Measurements from ENCODE around the gene CCL17.
"Not testable (repeated sequence)": the region's sequence is repeated elsewhere in the genome, so short reads cannot be mapped to it uniquely, and the experiment has no call there.

CCL17 gene

DNA sequence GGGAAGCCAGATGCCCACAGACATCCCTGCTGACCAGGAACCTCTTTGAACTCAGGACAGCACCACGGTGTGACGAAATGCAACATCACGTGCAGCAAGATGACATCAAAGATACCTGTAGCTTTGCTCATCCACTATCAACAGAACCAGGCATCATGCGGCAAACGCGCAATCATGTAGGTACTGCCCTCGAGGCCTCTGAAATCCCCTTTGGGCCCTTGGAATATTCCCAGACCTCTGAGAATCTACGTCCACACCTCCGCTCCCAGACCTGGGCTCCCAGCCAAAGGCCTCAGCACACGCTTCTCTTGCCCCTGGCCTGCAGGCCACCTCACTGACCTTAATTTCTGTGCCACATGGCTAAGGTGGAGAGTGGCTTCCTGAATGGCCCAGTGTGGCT, 25.0 kb upstream of the CCL17 start:
- no peak for DNase-seq

- DNase-seq = no peak
Measured at GRCh38 chr16:57380671-57381462, 23.7 kb upstream of the CCL17 start.

DNA sequence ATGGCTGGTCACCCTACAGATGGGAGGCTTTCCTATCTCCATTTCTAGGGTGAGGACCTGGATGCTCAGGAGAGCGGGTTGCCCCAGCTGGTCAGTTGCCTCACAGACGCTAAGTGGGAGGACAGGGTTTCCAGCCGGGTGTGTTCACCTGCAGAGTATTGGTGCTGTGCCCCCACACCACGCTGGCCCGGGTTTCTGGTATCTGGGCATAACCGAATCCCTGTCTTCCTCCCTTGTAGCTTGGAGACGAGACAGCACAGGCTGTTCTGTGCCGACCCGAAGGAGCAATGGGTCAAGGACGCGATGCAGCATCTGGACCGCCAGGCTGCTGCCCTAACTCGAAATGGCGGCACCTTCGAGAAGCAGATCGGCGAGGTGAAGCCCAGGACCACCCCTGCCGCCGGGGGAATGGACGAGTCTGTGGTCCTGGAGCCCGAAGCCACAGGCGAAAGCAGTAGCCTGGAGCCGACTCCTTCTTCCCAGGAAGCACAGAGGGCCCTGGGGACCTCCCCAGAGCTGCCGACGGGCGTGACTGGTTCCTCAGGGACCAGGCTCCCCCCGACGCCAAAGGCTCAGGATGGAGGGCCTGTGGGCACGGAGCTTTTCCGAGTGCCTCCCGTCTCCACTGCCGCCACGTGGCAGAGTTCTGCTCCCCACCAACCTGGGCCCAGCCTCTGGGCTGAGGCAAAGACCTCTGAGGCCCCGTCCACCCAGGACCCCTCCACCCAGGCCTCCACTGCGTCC, 22.6 kb upstream of the CCL17 start:
- no peak for DNase-seq

DNA sequence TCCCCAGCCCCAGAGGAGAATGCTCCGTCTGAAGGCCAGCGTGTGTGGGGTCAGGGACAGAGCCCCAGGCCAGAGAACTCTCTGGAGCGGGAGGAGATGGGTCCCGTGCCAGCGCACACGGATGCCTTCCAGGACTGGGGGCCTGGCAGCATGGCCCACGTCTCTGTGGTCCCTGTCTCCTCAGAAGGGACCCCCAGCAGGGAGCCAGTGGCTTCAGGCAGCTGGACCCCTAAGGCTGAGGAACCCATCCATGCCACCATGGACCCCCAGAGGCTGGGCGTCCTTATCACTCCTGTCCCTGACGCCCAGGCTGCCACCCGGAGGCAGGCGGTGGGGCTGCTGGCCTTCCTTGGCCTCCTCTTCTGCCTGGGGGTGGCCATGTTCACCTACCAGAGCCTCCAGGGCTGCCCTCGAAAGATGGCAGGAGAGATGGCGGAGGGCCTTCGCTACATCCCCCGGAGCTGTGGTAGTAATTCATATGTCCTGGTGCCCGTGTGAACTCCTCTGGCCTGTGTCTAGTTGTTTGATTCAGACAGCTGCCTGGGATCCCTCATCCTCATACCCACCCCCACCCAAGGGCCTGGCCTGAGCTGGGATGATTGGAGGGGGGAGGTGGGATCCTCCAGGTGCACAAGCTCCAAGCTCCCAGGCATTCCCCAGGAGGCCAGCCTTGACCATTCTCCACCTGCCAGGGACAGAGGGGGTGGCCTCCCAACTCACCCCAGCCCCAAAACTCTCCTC, 21.9 kb upstream of the CCL17 start:
- DNase-seq = no peak

- DNase-seq = no peak
Measured at GRCh38 chr16:57383276-57384247, 21.0 kb upstream of the CCL17 start.

DNA sequence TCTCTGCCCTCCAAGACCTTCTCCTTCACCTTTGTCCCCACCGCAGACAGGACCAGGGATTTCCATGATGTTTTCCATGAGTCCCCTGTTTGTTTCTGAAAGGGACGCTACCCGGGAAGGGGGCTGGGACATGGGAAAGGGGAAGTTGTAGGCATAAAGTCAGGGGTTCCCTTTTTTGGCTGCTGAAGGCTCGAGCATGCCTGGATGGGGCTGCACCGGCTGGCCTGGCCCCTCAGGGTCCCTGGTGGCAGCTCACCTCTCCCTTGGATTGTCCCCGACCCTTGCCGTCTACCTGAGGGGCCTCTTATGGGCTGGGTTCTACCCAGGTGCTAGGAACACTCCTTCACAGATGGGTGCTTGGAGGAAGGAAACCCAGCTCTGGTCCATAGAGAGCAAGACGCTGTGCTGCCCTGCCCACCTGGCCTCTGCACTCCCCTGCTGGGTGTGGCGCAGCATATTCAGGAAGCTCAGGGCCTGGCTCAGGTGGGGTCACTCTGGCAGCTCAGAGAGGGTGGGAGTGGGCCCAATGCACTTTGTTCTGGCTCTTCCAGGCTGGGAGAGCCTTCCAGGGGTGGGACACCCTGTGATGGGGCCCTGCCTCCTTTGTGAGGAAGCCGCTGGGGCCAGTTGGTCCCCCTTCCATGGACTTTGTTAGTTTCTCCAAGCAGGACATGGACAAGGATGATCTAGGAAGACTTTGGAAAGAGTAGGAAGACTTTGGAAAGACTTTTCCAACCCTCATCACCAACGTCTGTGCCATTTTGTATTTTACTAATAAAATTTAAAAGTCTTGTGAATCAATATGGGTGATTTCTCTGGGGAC, 20.1 kb upstream of the CCL17 start:
- DNase-seq = no peak

DNA sequence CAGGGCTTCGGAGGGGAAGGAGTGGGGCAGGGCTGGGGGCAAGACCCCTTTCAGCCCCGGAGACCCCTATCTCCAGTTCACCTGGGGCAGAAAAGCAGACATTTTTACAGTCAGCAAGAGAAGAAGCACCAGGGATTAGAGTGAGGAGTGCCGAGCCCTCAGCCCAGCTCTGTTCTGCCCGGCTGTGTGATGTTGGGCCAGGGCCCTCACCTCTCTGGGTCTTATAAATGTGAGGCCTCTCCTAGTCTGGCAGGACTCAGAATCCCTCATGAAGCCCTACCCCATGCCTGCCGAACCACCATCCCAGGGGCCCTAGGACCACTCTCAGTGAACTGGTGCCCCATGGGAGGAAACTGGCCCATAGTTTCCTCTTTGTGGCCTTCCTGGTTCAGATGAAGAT, 19.5 kb upstream of the CCL17 start:
- DNase-seq = no peak

GRCh38 chr16:57386381-57386951, 18.1 kb upstream of the CCL17 start:
- DNase-seq = no peak

- DNase-seq = no peak
Measured at GRCh38 chr16:57387598-57388354, 16.8 kb upstream of the CCL17 start.

GRCh38 chr16:57388359-57389086, 16.0 kb upstream of the CCL17 start:
- DNase-seq = no peak

DNA sequence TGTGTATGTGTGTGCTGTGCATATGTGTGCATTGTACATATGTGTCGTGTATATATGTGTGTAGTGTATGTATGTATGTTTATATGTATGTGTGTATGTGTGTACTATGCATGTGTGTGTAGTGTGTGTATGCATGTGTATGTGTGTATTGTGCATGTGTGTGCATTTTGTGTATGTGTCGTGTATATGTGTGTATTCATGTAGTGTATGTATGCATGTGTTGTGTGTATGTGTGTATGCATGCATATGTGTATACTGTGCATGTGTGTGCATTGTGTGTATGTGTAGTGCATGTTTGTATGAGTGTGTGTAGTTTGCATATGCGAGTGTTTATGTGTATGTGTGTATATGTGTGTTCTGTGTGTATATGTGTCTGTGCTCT, 15.5 kb upstream of the CCL17 start:
- no peak for DNase-seq

GRCh38 chr16:57390636-57391295, 13.8 kb upstream of the CCL17 start:
- no peak for DNase-seq

DNA sequence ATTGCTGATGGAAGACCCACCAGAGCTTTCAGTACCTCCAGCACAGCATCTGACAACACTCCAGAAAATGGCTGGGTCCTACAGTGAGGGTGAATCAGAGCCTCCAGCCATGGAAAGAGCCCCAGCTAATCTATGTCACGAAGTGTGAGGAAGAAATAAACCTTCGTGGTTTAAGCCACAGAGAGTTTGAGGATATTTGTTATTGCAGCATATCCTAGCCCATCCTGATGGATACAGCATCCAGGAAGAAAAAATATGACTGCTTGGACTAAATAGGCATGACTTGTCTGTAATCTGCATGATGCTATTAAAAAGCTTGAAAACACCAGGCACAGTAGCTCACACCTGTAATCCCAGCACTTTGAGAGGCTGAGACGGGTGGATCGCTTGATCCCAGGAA, 13.3 kb upstream of the CCL17 start:
- DNase-seq = no peak

- no peak for DNase-seq
Measured at GRCh38 chr16:57391708-57392107, 12.9 kb upstream of the CCL17 start.

- DNase-seq = no peak
Measured at GRCh38 chr16:57392694-57393093, 11.9 kb upstream of the CCL17 start.

GRCh38 chr16:57394444-57394843, 10.1 kb upstream of the CCL17 start:
- DNase-seq = peak; percentile 43

DNA sequence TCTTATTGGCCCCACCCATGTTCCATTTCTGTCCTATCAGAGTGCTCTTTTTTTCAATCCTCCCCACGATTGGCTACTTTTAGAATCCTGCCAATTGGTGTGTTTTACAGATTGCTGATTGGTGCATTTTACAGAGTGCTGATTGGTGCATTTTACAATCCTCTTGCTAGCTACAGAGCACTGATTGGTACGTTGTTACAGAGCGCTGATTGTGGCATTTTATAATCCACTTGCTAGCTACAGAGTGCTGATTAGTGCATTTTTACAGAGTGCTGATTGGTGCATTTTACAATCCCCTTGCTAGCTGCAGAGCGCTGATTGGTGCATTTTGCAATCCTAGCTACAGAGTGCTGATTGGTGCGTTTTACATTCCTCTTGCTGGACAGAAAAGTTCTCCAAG, 9.5 kb upstream of the CCL17 start:
- no peak for DNase-seq

DNA sequence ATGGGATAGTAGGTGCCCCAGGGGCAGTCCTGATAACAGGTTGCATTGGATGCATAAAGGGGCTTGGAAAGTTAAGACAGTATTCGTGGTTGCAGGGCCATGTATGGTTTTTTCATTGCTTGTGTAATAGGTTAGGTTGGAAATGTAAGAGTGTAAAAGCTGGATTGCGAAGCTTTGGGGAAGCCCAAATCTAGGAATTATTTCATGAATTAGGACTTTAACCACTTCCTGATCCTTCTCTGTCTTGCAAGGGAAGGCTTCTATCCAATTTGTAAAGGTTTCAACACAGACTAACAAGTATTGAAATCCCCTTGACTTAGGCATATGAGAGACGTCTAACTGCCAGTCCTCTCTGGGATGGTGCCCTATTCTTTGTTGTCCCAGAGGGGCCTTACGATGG, 7.8 kb upstream of the CCL17 start:
- DNase-seq = no peak

DNA sequence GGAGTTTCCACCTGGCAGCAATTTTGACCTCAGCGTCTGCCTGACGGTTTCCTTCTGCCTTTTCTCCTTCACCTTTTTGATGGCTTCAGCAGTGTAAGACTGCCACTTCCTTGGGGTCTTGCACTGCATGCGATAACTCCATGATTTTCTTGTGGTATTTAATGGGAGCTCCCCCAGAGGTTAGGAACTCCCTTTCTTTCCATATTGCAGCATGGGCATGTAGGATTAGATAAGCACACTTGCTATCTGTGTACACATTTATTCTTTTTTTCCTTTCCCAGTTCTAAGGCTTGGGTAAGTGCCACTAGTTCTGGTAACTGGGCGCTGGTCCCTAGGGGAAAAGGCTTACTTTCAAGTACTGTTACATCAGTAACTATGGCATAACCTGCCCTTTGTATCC, 7.1 kb upstream of the CCL17 start:
- DNase-seq = not testable (repeated sequence)
